HT1080 (cell line): ENCODE results near the gene KMT2A. TPM values are rescaled to one million over a fixed set of nuclear protein-coding genes. Genes with fewer than 3 reads are reported as not detected.
A peak's percentile ranks its signal among the peaks of the same experiment; 100 is the strongest.

Source experiments
- DNase-seq: peaks from one replicate; pipeline ENCODE4 v3.0.0-alpha.2; 2015; ENCODE audit warnings: low read depth
- total RNA-seq: library from RNA; depleted of rRNA; stranded (reverse); fragments of >200 nt; shearing (Covaris generic); gene quantifications from 2 replicates; pipeline ENCODE4 v1.2.3, GENCODE V29; 2014

The KMT2A gene
- total RNA-seq, 1 experiment from 2014 or later: 24.2 TPM

DNA sequence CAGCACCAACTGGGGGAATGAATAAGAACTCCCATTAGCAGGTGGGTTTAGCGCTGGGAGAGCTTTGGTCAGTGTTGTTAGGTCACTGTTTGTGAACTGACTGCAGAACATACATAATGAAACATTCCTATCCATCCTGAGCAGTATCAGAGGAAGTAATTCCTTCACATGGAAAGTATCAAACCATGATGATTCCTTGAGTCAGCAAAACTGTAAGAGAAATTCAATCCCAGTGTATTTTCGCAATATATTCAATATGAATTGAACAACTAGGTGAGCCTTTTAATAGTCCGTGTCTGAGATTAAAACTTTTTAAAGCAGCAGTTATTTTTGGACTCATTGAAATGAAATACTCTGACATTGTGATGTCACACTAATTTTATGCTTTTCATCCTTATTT is 48.1 kb downstream of the KMT2A start:
- no peak for DNase-seq

DNA sequence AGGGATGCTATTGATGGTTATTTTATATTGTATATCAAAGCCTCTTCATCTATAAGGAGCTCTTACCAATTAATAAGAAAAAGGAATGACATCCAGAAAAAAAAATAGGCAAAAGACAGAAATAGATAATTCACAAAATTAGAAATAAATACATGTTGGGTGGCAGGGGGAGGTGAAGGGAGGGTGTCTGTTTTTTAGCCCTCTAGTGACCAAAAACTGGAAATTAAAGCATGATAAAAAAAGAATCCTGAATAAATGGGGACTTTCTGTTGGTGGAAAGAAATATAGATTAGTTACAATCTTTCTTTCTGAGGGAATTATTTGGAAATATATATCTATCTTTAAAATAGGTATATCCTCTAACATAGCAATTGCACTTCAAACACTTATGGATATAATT is 49.0 kb downstream of the KMT2A start:
- no peak for DNase-seq

DNA sequence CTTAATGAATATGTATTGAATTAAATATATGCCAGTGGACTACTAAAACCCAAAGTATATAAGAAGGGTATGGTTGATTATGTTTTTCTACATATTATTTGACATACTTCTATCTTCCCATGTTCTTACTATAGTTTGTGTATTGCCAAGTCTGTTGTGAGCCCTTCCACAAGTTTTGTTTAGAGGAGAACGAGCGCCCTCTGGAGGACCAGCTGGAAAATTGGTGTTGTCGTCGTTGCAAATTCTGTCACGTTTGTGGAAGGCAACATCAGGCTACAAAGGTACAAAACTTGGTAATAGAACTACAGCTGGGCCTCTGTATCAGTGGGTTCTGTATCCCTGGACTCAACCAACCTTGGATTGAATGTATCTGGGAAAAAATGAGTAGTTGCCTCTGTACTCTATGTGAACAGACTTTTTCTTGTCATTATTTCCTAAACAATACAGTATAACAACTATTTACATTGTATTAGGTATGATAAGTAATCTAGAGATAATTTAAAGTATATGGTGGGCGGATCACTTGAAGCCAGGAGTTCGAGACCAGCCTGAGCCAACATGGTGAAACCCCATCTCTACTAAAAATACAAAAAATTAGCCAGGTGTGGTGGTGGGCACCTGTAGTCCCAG is 52.3 kb downstream of the KMT2A start:
- peak; percentile 60 for DNase-seq

DNA sequence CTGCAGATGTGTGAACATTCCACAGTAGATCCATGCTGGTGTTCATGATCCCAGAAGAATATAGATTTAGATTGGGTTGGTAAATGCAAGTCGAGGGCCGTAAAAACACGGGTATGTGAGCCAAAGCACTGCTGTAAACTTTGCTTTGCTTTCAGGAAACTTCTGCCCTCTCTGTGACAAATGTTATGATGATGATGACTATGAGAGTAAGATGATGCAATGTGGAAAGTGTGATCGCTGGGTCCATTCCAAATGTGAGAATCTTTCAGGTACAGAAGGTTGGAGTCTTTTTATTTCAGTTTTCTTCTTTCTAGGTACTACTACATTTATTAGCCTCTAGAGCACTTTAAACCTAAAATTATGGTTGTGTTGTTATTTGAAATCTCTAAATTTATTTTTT is 54.7 kb downstream of the KMT2A start:
- no peak for DNase-seq

DNA sequence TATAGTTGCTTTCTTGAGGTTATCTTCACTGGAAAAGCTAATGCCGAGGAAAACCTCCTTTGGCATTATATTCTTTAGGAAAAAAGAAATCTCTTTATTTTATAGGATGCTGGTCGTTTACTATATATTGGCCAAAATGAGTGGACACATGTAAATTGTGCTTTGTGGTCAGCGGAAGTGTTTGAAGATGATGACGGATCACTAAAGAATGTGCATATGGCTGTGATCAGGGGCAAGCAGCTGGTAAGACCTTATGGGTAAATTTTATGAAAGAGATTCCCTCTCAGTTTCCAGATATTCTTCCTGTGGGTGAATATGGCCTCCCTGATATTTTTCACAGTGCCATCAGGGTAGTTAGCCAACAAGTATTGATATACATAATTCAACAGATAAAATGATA is 61.5 kb downstream of the KMT2A start:
- peak; percentile 87 for DNase-seq

DNA sequence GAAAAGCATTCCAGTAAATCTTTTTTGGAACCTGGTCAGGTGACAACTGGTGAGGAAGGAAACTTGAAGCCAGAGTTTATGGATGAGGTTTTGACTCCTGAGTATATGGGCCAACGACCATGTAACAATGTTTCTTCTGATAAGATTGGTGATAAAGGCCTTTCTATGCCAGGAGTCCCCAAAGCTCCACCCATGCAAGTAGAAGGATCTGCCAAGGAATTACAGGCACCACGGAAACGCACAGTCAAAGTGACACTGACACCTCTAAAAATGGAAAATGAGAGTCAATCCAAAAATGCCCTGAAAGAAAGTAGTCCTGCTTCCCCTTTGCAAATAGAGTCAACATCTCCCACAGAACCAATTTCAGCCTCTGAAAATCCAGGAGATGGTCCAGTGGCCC is 66.9 kb downstream of the KMT2A start:
- DNase-seq: no peak

DNA sequence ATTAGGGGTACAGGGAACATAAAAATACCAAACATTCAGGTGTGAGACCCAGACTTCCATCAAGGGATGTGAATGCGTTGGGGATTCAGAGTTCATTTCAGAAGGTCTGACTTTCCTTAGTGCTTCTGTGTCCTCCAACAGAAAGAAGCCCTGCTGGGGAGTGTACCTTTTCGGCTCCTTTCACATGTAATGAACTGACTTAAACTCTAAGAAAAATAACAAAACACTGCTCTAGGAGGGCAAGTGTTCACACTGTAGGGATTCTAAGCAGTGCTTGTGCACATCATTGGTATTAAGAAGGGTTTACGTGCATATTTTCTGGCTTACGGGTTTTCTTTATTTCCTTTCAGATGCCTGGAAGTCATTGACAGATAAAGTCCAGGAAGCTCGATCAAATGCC is 75.3 kb downstream of the KMT2A start:
- DNase-seq: no peak

DNA sequence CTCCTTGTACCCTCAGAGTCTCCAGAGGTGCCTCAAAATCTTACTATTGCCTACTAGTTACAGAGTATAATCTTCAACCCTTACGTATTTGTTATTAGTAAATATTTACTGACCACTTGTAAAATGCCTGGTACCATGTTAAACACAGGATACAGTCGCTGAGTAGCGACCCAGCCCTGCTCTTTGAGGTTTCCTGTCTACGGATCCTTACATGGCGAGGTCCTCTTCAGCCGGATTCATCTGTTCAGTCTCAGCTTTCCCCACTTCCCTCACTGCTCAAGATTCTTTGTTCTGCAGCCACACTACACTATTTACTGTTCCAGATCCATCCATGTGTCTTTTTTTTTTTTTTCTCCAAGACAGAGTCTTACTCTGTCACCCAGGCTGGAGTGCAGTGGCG is 77.8 kb downstream of the KMT2A start:
- no peak for DNase-seq

DNA sequence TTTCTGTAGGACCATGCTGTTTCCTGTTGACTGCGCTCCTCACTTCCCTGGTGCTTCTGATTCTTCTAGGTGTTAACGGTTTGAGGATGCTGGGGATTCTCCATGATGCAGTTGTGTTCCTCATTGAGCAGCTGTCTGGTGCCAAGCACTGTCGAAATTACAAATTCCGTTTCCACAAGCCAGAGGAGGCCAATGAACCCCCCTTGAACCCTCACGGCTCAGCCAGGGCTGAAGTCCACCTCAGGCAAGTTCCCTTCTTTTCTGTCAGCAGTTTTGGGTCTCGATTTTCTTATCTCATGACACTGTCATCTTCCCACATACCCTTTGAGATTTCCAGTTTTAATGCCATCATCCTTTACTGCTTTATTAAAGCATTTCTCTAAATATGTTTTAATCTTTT is 83.3 kb downstream of the KMT2A start:
- DNase-seq: no peak

DNA sequence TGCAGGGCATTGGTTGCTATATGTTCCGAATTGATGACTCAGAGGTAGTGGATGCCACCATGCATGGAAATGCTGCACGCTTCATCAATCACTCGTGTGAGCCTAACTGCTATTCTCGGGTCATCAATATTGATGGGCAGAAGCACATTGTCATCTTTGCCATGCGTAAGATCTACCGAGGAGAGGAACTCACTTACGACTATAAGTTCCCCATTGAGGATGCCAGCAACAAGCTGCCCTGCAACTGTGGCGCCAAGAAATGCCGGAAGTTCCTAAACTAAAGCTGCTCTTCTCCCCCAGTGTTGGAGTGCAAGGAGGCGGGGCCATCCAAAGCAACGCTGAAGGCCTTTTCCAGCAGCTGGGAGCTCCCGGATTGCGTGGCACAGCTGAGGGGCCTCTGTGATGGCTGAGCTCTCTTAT is 85.6 kb downstream of the KMT2A start:
- DNase-seq: no peak

DNA sequence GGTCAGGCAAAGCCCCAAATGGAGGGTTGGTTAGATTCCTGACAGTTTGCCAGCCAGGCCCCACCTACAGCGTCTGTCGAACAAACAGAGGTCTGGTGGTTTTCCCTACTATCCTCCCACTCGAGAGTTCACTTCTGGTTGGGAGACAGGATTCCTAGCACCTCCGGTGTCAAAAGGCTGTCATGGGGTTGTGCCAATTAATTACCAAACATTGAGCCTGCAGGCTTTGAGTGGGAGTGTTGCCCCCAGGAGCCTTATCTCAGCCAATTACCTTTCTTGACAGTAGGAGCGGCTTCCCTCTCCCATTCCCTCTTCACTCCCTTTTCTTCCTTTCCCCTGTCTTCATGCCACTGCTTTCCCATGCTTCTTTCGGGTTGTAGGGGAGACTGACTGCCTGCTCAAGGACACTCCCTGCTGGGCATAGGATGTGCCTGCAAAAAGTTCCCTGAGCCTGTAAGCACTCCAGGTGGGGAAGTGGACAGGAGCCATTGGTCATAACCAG is 86.3 kb downstream of the KMT2A start:
- peak; percentile 38 for DNase-seq

DNA sequence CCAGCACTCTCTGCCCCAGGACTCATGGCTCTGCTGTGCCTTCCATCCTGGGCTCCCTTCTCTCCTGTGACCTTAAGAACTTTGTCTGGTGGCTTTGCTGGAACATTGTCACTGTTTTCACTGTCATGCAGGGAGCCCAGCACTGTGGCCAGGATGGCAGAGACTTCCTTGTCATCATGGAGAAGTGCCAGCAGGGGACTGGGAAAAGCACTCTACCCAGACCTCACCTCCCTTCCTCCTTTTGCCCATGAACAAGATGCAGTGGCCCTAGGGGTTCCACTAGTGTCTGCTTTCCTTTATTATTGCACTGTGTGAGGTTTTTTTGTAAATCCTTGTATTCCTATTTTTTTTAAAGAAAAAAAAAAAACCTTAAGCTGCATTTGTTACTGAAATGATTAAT is 88.1 kb downstream of the KMT2A start:
- DNase-seq: no peak

DNA sequence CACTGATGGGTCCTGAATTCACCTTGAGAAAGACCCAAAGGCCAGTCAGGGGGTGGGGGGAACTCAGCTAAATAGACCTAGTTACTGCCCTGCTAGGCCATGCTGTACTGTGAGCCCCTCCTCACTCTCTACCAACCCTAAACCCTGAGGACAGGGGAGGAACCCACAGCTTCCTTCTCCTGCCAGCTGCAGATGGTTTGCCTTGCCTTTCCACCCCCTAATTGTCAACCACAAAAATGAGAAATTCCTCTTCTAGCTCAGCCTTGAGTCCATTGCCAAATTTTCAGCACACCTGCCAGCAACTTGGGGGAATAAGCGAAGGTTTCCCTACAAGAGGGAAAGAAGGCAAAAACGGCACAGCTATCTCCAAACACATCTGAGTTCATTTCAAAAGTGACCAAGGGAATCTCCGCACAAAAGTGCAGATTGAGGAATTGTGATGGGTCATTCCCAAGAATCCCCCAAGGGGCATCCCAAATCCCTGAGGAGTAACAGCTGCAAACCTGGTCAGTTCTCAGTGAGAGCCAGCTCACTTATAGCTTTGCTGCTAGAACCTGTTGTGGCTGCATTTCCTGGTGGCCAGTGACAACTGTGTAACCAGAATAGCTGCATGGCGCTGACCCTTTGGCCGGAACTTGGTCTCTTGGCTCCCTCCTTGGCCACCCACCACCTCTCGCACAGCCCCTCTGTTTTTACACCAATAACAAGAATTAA is 88.6 kb downstream of the KMT2A start:
- no peak for DNase-seq

DNA sequence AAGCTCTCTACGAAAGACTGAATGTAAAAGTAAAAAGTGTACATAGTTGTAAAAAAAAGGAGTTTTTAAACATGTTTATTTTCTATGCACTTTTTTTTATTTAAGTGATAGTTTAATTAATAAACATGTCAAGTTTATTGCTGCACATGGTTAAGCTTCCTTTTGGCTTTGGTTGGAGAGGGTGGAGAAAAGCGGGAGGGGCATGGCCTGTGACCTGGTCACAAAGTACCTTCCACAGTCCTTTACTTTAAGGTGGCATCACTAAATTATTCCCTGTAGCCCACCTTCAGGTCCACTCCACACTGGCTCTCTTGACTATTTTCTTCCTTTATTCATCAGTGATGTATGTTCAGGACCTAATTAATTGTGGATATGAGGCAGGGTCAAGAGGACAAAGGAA is 90.4 kb downstream of the KMT2A start:
- no peak for DNase-seq

DNA sequence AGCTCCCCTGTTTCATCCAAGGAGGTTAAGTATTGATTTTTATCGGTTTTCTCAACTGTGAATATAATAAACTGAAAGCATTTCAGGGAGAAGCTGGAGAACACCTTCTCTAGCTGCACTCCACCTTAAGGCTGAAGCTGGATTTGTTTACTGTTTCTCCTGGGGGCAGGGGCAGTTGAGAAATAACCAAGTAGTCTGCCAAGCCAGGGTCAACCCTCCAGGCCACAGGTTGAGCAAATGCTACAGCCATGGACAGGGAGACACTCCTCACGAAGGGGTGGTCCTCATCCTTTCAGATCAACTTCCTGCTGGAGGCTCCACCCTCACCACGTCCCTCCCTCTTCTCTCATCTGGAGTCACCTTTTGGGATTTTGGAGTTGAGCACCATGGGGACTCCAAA is 90.8 kb downstream of the KMT2A start, which contains the start of gene TTC36:
Gene TTC36, plus strand, starts transcription at position 366 of the 400 bp plus-strand sequence. Its CDS starts 21 bp downstream, at position 387.
- DNase-seq: no peak

DNA sequence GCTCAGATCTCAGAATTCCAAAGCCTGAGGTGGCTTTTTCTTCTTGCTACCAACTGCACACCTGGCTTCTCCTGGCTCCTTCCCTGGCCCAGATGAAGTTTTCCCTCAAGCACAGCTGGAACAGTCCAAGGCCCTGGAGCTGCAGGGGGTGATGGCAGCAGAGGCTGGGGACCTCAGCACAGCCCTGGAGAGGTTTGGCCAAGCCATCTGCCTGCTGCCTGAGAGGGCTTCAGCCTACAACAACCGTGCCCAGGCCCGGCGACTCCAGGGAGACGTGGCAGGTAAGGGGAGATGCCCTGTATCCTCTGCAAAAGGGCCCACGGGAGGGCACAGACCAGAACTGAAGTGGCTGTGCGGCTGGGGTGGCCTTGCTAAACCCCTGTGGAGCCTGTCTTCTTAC is 92.2 kb downstream of the KMT2A start:
- no peak for DNase-seq

DNA sequence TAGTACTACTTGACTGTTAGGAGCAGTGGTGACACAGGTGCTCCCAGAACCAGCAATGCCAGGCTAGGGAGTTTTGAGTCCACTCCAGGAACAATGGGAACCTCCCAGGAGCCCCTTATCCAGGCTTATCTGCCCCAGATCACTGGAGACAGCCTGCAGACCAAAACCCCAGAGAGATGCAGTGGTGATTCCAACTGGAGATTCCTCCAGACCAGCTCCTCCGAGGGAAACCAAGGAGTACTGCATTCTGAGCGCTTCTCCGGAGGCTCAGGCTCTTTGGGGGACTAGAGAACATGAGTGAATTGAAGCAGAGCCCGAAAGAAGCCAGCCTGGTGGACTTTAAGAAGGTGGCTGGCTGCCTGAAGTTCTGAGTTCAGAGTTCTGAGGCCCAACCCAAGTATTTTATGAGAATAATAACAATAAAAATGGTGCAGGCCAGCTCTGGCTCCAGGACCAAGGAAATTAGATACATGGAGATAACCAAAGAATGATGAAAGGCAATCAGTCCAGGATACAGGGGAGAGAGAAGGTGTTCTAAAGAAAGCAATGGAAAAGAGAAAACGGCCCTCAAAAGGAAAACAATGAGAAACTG is 93.4 kb downstream of the KMT2A start:
- no peak for DNase-seq

DNA sequence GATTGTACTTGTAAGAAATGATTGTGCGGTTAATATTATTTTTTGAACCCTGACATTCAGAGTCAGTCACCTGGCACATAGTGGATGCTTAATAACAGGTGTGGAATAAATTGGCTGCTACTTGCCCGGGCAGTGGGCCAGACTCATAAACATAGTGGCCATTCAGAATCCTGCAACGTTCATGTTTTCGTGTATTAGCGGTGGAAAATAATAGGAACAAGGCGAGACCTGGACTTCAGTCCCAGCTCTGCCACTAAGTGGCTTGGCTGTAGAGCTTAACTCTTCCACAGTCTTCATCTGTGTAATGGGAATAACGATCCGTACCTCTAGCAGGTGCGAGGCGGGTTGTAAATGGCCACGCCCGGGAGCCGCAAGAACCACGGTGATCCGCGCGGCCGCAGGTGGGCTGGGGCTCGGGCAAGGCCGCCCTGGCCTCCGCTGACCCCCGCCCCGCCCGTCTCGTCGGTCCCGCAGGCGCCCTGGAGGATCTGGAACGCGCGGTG is 93.9 kb downstream of the KMT2A start:
- DNase-seq: no peak

DNA sequence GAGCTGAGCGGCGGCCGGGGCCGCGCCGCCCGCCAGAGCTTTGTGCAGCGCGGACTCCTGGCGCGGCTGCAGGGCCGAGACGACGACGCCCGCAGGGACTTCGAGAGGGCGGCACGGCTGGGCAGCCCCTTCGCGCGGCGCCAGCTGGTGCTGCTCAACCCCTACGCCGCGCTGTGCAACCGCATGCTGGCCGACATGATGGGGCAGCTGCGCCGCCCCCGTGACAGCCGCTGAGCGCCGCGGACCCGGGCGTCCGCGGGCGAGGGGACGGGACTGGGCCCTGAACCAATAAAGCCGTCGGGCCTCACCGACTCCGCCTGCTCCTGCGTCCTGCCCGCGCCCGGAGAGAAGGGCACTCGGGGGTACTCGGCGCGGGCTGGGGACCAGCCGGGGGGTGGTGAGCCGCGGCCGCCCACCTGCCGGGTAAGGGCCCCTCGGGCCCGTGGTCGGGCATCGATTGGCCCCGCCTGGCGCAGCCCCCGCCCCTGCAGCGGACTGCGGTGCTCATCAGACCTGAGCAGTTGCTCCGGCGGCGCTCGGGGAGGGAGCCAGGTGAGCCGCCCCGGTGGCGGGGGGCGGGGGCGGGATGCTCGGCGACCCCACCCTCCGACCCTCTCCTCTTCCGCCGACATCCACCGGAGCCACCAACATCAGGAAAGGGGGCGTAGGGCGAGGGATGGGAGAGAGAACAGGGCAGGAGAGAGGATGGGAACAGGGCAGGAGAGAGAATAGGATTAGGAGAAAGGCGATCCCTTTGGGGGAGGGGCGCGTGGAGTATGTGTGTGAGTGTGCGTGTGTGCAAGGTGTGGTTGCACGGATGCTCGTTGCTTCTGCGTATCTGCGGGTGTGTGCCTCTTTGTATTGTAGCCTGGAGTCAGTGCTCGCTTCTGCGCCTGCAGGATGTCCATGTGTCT is 94.6 kb downstream of the KMT2A start, which contains the start of gene TMEM25:
Gene TMEM25, plus strand, starts transcription at position 510 of the 914 bp plus-strand sequence. CDS start 610 bp downstream, outside the sequence.
- DNase-seq: peak; percentile 44

DNA sequence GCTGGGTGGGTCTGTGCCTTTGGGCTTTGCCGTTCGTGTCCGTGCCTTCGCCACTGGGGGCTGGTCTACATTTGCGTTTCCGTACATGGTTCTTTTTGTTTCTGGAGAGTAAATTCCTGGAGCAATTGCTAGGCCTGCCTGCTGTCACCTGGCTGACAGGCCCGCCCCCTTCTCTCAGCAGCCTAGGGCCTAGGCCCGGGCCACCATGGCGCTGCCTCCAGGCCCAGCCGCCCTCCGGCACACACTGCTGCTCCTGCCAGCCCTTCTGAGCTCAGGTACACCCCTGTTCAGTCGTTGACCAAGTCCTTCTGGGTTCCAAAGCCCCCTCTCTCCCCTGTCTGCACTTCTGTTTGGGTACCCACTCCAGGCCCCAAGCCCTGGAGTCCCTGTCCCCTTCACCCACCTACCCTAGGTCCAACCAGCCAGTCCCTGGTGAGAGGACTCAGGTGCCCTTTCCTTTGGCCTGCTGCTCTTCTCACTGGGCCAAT is 95.3 kb downstream of the KMT2A start:
- no peak for DNase-seq

DNA sequence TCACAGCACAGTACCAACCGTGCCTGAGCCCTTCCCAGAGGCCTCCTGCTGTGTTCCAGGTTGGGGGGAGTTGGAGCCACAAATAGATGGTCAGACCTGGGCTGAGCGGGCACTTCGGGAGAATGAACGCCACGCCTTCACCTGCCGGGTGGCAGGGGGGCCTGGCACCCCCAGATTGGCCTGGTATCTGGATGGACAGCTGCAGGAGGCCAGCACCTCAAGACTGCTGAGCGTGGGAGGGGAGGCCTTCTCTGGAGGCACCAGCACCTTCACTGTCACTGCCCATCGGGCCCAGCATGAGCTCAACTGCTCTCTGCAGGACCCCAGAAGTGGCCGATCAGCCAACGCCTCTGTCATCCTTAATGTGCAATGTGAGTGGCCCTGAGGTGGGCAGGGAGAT is 95.8 kb downstream of the KMT2A start:
- DNase-seq: no peak
